Lower lobe of right lung (tissue), 2 donors: Measurements from ENCODE around the gene OLFM1. TPM values are rescaled to one million over a fixed set of nuclear protein-coding genes. Genes with fewer than 3 reads are reported as not detected.
A peak's percentile ranks its signal among the peaks of the same experiment; 100 is the strongest.

Experiments
- ATAC-seq, 2 donors: fragments of 200-7000 bp; cut with Tn5 transposase; one replicate each; pipeline ENCODE4 v1.9.1; 2020 to 2022; ENCODE audit warnings: mild to moderate bottlenecking in 2 of 2, moderate library complexity in 2 of 2
- DNase-seq: peaks from one replicate; pipeline ENCODE4 v3.0.0-alpha.2; 2020
- H3K27ac ChIP-seq: fragments of 200-600 bp; one replicate; pipeline ENCODE4 v1.8.0; 2022
- H3K27me3 ChIP-seq: fragments of 200-600 bp; one replicate; pipeline ENCODE4 v1.8.0; 2022; ENCODE audit warnings: low read depth
- H3K36me3 ChIP-seq: fragments of 200-600 bp; one replicate; pipeline ENCODE4 v1.8.0; 2022; ENCODE audit warnings: mild to moderate bottlenecking
- H3K4me1 ChIP-seq: fragments of 200-600 bp; one replicate; pipeline ENCODE4 v1.8.0; 2022
- H3K4me3 ChIP-seq: fragments of 200-600 bp; one replicate; pipeline ENCODE4 v1.8.0; 2022; ENCODE audit warnings: mild to moderate bottlenecking
- H3K9me3 ChIP-seq: fragments of 200-600 bp; one replicate; pipeline ENCODE4 v1.8.0; 2022
- intact Hi-C: fragments of 100-400 bp; cut with DNase I; formaldehyde crosslinking; loops from one replicate; pipeline ENCODE4 v1.11.0; 2022
- total RNA-seq: library from RNA; stranded (reverse); fragmentation: NEBNext Ultra II Directional; extraction: Animal tissue kit (Norgen Biotek cat#: 25700); gene quantifications from one replicate; pipeline ENCODE4 v1.2.1, GENCODE V29; 2021
- TF ChIP-seq, protein P1 (sequence below): fragments of 200-600 bp; IDR thresholded peaks from one replicate; pipeline ENCODE4 v1.8.0; 2022; ENCODE audit warnings: antibody characterized with exemption, mild to moderate bottlenecking
- donor health status: DM: no; HTN: yes; CAD: no; lungs with severe emphysema.

The OLFM1 gene
- total RNA-seq, 1 donor from 2014 or later, result 24.1 TPM

DNA sequence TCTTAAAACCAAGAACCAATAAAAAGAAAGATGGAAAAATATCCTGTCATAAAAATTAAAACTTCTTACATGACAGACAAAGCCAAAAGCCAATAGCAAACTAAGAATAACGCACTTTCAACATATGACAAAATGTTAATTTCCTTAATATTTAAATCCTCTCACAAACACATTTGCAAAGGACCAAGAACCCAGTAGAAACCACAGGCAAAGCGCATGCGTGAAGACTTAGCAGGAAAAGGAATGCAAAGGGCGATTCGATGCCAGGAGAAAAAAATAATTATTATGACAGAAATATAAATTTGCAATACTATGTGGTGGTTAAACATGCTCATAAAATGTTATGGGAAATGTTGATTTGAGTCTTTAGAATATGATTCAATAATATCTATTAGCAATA is 39.9 kb upstream of the OLFM1 start:
- Histone ChIP-seq H3K27ac (no peak overlapping the region), H3K9me3 (no peaks in the 10 kb centered on the region), H3K4me3 (no peak overlapping the region), H3K27me3 (peaks cover 4% of the 10 kb centered on the region), H3K4me1 (no peaks in the 10 kb centered on the region), H3K36me3 (no peaks in the 10 kb centered on the region)
- intact Hi-C loops, result no loop called here
- DNase-seq, result no peak
- TF ChIP-seq, protein P1, sequence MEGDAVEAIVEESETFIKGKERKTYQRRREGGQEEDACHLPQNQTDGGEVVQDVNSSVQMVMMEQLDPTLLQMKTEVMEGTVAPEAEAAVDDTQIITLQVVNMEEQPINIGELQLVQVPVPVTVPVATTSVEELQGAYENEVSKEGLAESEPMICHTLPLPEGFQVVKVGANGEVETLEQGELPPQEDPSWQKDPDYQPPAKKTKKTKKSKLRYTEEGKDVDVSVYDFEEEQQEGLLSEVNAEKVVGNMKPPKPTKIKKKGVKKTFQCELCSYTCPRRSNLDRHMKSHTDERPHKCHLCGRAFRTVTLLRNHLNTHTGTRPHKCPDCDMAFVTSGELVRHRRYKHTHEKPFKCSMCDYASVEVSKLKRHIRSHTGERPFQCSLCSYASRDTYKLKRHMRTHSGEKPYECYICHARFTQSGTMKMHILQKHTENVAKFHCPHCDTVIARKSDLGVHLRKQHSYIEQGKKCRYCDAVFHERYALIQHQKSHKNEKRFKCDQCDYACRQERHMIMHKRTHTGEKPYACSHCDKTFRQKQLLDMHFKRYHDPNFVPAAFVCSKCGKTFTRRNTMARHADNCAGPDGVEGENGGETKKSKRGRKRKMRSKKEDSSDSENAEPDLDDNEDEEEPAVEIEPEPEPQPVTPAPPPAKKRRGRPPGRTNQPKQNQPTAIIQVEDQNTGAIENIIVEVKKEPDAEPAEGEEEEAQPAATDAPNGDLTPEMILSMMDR, result no peak
- no peak for ATAC-seq

GRCh38 chr9:135048046-135048757 is 39.3 kb upstream of the OLFM1 start:
- H3K9me3 ChIP-seq, result no peaks in the 10 kb centered on the region
- H3K36me3 ChIP-seq, result no peaks in the 10 kb centered on the region
- H3K27ac ChIP-seq, result no peak overlapping the region
- H3K4me1 ChIP-seq, result no peaks in the 10 kb centered on the region
- TF ChIP-seq, protein P1, result no peak
- H3K27me3 ChIP-seq, result peaks cover 4% of the 10 kb centered on the region
- ATAC-seq, result no peak
- intact Hi-C loops, result no loop called here
- H3K4me3 ChIP-seq, result no peak overlapping the region
- peak; percentile 18 for DNase-seq

DNA sequence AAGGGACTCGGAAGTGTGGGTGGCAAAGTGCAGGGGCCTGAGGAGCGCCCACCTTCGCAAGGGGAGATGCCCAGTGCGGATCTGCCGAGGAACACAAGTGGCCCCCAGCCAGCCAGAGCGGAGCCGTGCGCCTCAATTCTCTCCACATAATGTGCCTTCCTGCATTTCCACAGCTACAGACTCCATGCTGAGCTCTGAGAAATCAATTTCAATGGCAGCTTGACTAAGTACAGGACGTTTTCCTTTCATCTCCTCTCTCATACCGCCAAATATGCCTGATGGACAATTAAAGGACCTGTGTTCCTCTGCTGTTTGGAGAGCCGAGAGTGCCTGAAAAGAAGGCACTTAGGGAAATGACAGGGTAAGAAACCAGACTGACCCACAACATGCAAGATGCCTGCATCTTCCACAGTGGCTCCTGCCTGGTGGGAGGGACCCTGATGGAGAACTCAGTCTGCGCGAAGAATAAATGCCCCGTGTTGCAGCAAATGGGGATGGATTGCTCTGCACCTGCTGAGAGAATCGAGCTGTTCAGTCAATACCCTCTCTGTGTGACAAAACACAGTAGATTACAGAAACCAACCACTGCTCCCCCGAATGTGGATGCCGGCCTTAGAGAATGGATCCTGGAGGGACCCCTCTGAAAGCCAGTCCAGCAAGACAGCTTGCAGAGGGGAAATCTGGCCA is 38.6 kb upstream of the OLFM1 start:
- no peak for ATAC-seq
- TF ChIP-seq, protein P1, result no peak
- Histone ChIP-seq H3K36me3 (no peaks in the 10 kb centered on the region), H3K9me3 (no peaks in the 10 kb centered on the region), H3K27me3 (peaks cover 4% of the 10 kb centered on the region), H3K4me3 (no peak overlapping the region), H3K27ac (no peak overlapping the region), H3K4me1 (no peaks in the 10 kb centered on the region)
- intact Hi-C loops, result no loop called here
- DNase-seq, result peak; percentile 21

DNA sequence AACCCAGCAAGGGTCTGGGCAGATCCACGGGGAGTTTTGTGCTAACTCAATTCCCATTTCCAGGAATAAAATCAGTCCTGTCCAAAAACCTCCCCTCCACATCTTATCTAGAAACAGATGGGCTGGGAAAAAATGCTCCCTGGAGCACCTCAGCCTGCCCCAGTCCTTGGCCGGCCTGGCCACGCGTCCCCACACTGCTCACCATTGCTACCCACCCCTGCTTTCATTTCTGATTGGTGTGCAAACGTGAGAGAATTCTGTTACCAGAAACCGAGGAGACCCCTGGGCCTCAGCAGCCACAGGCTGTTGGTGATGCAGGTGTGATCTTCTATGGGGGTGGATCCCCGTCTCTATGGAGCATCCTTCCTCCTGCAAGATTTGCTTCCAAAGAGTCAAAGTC is 38.0 kb upstream of the OLFM1 start:
- peaks cover 4% of the 10 kb centered on the region for H3K27me3 ChIP-seq
- no peak overlapping the region for H3K27ac ChIP-seq
- ATAC-seq (no peak), DNase-seq (no peak)
- no peaks in the 10 kb centered on the region for H3K9me3 ChIP-seq
- no peaks in the 10 kb centered on the region for H3K36me3 ChIP-seq
- TF ChIP-seq, protein P1, result no peak
- intact Hi-C loops, result no loop called here
- no peak overlapping the region for H3K4me3 ChIP-seq
- H3K4me1 ChIP-seq, result no peaks in the 10 kb centered on the region

- H3K4me1 ChIP-seq, result no peaks in the 10 kb centered on the region
- no peak overlapping the region for H3K4me3 ChIP-seq
- H3K27ac ChIP-seq, result no peak overlapping the region
- ATAC-seq (no peak), DNase-seq (peak; percentile 41)
- TF ChIP-seq, protein P1, result no peak
- H3K27me3 ChIP-seq, result peaks cover 4% of the 10 kb centered on the region
- intact Hi-C loops, result no loop called here
- no peaks in the 10 kb centered on the region for H3K36me3 ChIP-seq
- no peaks in the 10 kb centered on the region for H3K9me3 ChIP-seq
Measured at GRCh38 chr9:135050072-135050990, 37.1 kb upstream of the OLFM1 start.
